Heart left ventricle (tissue), 16 donors: ENCODE measurements around the gene TBC1D2. TPM values are rescaled to one million over a fixed set of nuclear protein-coding genes. Genes with fewer than 3 reads are reported as not detected.

Source experiments
- ATAC-seq, 4 donors: fragments of 200-7000 bp; cut with Tn5 transposase; one replicate each; pipeline ENCODE4 v1.9.1; 2020 to 2022; ENCODE audit warnings: moderate library complexity in 4 of 4, mild to moderate bottlenecking in 3 of 4, moderate number of reproducible peaks in 1 of 4
- DNase-seq, 5 donors: peaks; one replicate each; pipeline ENCODE4 v3.0.0-alpha.2; 2020
- H3K27ac ChIP-seq, 12 donors: fragments of 200-600 bp; sonication (generic) in 4 of 12; one replicate each; pipeline versions ENCODE4 v1.5.0 to v1.8.0; 2016 to 2022; ENCODE audit warnings: mild to moderate bottlenecking in 2 of 12
- H3K27me3 ChIP-seq, 9 donors: fragments of 200-600 bp; sonication (generic) in 2 of 9; one replicate each; pipeline versions ENCODE4 v1.5.1 to v1.8.0; 2016 to 2022; ENCODE audit warnings: mild to moderate bottlenecking in 3 of 9
- H3K36me3 ChIP-seq, 9 donors: fragments of 200-600 bp; sonication (generic) in 2 of 9; one replicate each; pipeline versions ENCODE4 v1.5.0 to v1.8.0; 2018 to 2022; ENCODE audit warnings: mild to moderate bottlenecking in 2 of 9
- H3K4me1 ChIP-seq, 12 donors: fragments of 200-600 bp; sonication (generic) in 4 of 12; one replicate each; pipeline versions ENCODE4 v1.5.0 to v1.8.0; 2016 to 2022; ENCODE audit warnings: mild to moderate bottlenecking in 3 of 12
- H3K4me3 ChIP-seq, 12 donors: fragments of 200-600 bp; sonication (generic) in 4 of 12; one replicate each; pipeline versions ENCODE4 v1.5.0 to v1.8.0; 2017 to 2022; ENCODE audit warnings: mild to moderate bottlenecking in 9 of 12, moderate library complexity in 4 of 12
- H3K9me3 ChIP-seq, 12 donors: fragments of 200-600 bp; sonication (generic) in 4 of 12; one replicate each; pipeline versions ENCODE4 v1.5.0 to v1.8.0; 2016 to 2022; ENCODE audit warnings: mild to moderate bottlenecking in 1 of 12
- CTCF ChIP-seq, 12 donors: fragments of 200-600 bp; sonication (generic) in 4 of 12; IDR thresholded peaks; one replicate each; pipeline versions ENCODE4 v1.5.0 to v1.8.0; 2018 to 2022; ENCODE audit warnings: antibody characterized with exemption in 12 of 12, mild to moderate bottlenecking in 5 of 12
- POLR2A ChIP-seq, 2 donors: fragments of 450-650 bp; IDR thresholded peaks; one replicate each; pipeline ENCODE4 v1.6.1; 2017; ENCODE audit warnings: antibody characterized with exemption in 2 of 2, mild to moderate bottlenecking in 2 of 2, moderate library complexity in 2 of 2
- WGBS, 4 donors: extraction: QIAGEN DNeasy Blood & Tissue Kit in 2 of 4; methylation state at CpG; one replicate each; pipeline versions ENCODE4 v1.1.5 to v1.1.7; 2013 to 2018; 5-methylcytosine and 5-hydroxymethylcytosine counted together
- intact Hi-C, 10 donors: fragments of 100-400 bp; cut with DNase I; formaldehyde crosslinking; loops; one replicate each; pipeline versions ENCODE4 v1.11.1 to v1.14.2; 2022
- polyA plus RNA-seq, 2 donors: library from polyadenylated mRNA; stranded (reverse); fragments of 200-250 nt; gene quantifications; one replicate each; pipeline ENCODE4 v1.2.3, GENCODE V29; 2013
- total RNA-seq, 9 donors: library from RNA; depleted of rRNA in 2 of 9; stranded (reverse); fragments of >200 nt in 2 of 9; fragmentation: NEBNext Ultra II Directional in 3 of 9; extraction: Animal tissue kit (Norgen Biotek cat#: 25700) in 3 of 9; gene quantifications; one replicate each; pipeline versions ENCODE4 v1.1.0 to v1.2.4, GENCODE V29; 2016 to 2023
- donor health status: ischemic (EF 13 %, LVEDD 7.1; RV severe dilation, severe dysfunction).
- donor health status: healthy with polysubstance abuse.
- donor health status: DM: no; HTN: yes; CAD: no.
- donor health status: DM: no; HTN: no; CAD: no.
- donor health status: ischemic (EF 25% LVEDD 6.9; RV normal size, moderate dysfunction).
- donor health status: ischemic (EF 25% LVEDD 5.7; RV mildly dilated, moderate dysfunction).
- donor health status: healthy.
- donor health status: DM: yes; HTN: yes; CAD: no.
- donor health status: ischemic (EF 35%, LVEDD 5.7; RV mildly dilated, moderate dysfunction).
- donor health status: nonischemic (EF 11% LVEDD 7.7; RV severe dilation, severe dysfunction).
- donor health status: DM: yes; HTN: yes; CAD: no.
- donor health status: PGD.
- donor health status: ischemic (EF 29% LVEDD 5.4; RV normal size, mild dysfunction).
- donor health status: nonischemic (EF 23%, LVEDD 6.1; RV moderate dilation, normal function).

Gene TBC1D2
- total and polyA plus RNA-seq, 11 donors, result 1.1 to 9.4 (median 2.2) TPM

- TF ChIP-seq POLR2A (IDR thresholded peaks at IDR 0.05) (no peak), CTCF (IDR thresholded peaks at IDR 0.05) (no peak)
- no peak for ATAC-seq
- 91 to 95% (median 94%) methylated on average over 10 to 13 of the region's 13 CpGs for WGBS, 4 donors
Observed at GRCh38 chr9:98302938-98303632, 47.6 kb upstream of the TBC1D2 start.

GRCh38 chr9:98302150-98302549, 46.7 kb upstream of the TBC1D2 start:
- H3K9me3 ChIP-seq, result no peaks in the 10 kb centered on the region
- H3K36me3 ChIP-seq, result no peaks in the 10 kb centered on the region
- peak in 2 of 4 donors; percentile 16 to 24 for ATAC-seq
- no peak overlapping the region for H3K27ac ChIP-seq
- peaks cover 0 to 3% (median 0%) of the 10 kb centered on the region in 9 donors for H3K27me3 ChIP-seq
- no peak overlapping the region for H3K4me3 ChIP-seq
- intact Hi-C loops, result no loop called here
- 54 to 70% (median 63%) methylated on average over 5 of the region's 5 CpGs for WGBS, 4 donors
- TF ChIP-seq POLR2A (IDR thresholded peaks at IDR 0.05) (no peak), CTCF (IDR thresholded peaks at IDR 0.05) (no peak)
- no peak for DNase-seq
- H3K4me1 ChIP-seq, result peaks cover 0 to 21% (median 0%) of the 10 kb centered on the region in 12 donors

More at GRCh38 chr9:98302938-98303632, 47.6 kb upstream of the TBC1D2 start:
- no peak for DNase-seq
- Histone ChIP-seq H3K4me3 (no peak overlapping the region), H3K4me1 (peaks cover 0 to 21% (median 0%) of the 10 kb centered on the region in 12 donors), H3K36me3 (no peaks in the 10 kb centered on the region), H3K27ac (no peak overlapping the region), H3K9me3 (no peaks in the 10 kb centered on the region), H3K27me3 (peaks cover 0 to 2% (median 0%) of the 10 kb centered on the region in 9 donors)
- intact Hi-C loops, result no loop called here

- TF ChIP-seq CTCF (IDR thresholded peaks at IDR 0.05) (no peak), POLR2A (IDR thresholded peaks at IDR 0.05) (no peak)
- intact Hi-C loops, result no loop called here
- Histone ChIP-seq H3K36me3 (no peaks in the 10 kb centered on the region), H3K27ac (no peak overlapping the region), H3K4me3 (no peak overlapping the region), H3K27me3 (peaks cover 0 to 3% (median 0%) of the 10 kb centered on the region in 9 donors), H3K9me3 (no peaks in the 10 kb centered on the region), H3K4me1 (peaks cover 0 to 14% (median 0%) of the 10 kb centered on the region in 12 donors)
- ATAC-seq (no peak), DNase-seq (no peak)
- WGBS, 4 donors, result 88 to 94% (median 92%) methylated on average over 3 of the region's 3 CpGs
Observed at GRCh38 chr9:98300611-98301010, 45.2 kb upstream of the TBC1D2 start.

- TF ChIP-seq POLR2A (IDR thresholded peaks at IDR 0.05), result no peak
- no peak for TF ChIP-seq CTCF (IDR thresholded peaks at IDR 0.05)
- DNase-seq (no peak), ATAC-seq (no peak)
- intact Hi-C loops, result no loop called here
- no peak overlapping the region for H3K4me3 ChIP-seq
- H3K27me3 ChIP-seq, result peaks cover 0 to 7% (median 0%) of the 10 kb centered on the region in 9 donors
- H3K4me1 ChIP-seq, result peaks cover 0 to 14% (median 0%) of the 10 kb centered on the region in 12 donors
- no peaks in the 10 kb centered on the region for H3K9me3 ChIP-seq
- no peak overlapping the region for H3K27ac ChIP-seq
- H3K36me3 ChIP-seq, result no peaks in the 10 kb centered on the region
Observed at GRCh38 chr9:98298476-98298875, 43.0 kb upstream of the TBC1D2 start.
